ENCODE data around the gene SLC38A10. TPM values are rescaled to one million over a fixed set of nuclear protein-coding genes. Genes with fewer than 3 reads are reported as not detected.

SLC38A10 gene
- total and polyA plus RNA-seq, 2 of the 13 experiments (the other 11 are each of a cell fraction or from before 2014, with no cell fraction given) = 23.4 to 55.8 TPM

DNA sequence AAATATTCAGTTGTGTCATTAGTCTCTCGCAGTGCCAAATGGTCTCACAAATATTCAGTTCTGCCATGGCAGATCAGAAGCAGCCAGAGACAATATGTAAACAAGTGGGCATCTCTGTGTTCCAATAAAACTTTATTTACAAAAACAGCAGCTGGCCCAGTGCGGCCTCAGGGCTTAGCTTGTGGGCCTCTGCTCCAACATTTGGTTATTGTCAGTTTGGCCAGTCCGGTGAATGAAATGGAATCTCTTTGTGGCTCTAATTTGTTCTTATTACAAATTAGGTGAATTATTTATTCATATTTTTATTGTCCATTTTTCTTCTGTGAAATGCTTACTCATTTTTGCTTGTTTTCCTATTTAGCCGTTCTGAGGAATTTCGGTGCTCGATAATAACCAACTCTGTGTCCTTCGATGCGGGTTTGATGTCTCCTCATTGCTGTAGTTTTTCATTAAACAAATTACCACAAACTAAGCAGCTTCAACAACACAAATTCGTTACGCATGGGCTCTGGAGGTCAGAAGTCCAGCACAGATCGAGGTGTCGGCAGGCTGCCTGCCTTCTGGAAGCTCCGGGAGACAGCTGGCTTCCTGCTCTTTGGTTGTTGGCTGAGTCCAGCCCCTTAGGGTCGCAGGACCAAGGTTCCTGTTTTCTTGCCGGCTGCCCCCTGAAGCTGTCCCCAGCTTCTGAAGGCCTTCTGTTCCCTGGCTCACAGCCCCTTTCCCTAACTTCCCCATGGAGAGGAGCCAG lies 4.1 kb upstream of the SLC38A10 start (continued):
- TF ChIP-seq RARA (CRISPR knock-in tag; IDR thresholded peaks at IDR 0.05) = peak; percentile 34; the same call in 1 of the 2 replicates
- no peak for TF ChIP-seq ZNF121 (CRISPR knock-in tag; IDR thresholded peaks at IDR 0.05)
- TF ChIP-seq, protein P1, sequence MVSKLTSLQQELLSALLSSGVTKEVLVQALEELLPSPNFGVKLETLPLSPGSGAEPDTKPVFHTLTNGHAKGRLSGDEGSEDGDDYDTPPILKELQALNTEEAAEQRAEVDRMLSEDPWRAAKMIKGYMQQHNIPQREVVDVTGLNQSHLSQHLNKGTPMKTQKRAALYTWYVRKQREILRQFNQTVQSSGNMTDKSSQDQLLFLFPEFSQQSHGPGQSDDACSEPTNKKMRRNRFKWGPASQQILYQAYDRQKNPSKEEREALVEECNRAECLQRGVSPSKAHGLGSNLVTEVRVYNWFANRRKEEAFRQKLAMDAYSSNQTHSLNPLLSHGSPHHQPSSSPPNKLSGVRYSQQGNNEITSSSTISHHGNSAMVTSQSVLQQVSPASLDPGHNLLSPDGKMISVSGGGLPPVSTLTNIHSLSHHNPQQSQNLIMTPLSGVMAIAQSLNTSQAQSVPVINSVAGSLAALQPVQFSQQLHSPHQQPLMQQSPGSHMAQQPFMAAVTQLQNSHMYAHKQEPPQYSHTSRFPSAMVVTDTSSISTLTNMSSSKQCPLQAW (CRISPR knock-in tag; IDR thresholded peaks at IDR 0.05) = 0 out of 2 replicates have a peak, but pooled peaks have one; percentile 16
- peak; percentile 35; the same call in 1 of the 2 replicates for TF ChIP-seq SAP130 (CRISPR knock-in tag; IDR thresholded peaks at IDR 0.05; ENCODE audit: low read depth)
- TF ChIP-seq SALL1 (CRISPR knock-in tag; IDR thresholded peaks at IDR 0.05) = peak; percentile 39
- TF ChIP-seq ZNF616 (CRISPR knock-in tag; IDR thresholded peaks at IDR 0.05; ENCODE audit: low read depth) = no peak
- no peak for TF ChIP-seq GTF2F1 (IDR thresholded peaks at IDR 0.05; ENCODE audit: low read length)
- no peak for TF ChIP-seq ZNF367 (CRISPR knock-in tag; IDR thresholded peaks at IDR 0.05; ENCODE audit: borderline replicate concordance)
- TF ChIP-seq ZNF816 (CRISPR knock-in tag; IDR thresholded peaks at IDR 0.05; ENCODE audit: borderline replicate concordance) = no peak
- TF ChIP-seq MAFF (IDR thresholded peaks at IDR 0.05; ENCODE audit: low read depth, low read length) = no peak
- TF ChIP-seq GPN1 (CRISPR knock-in tag; IDR thresholded peaks at IDR 0.05; ENCODE audit: borderline replicate concordance) = no peak
- TF ChIP-seq CBFB (CRISPR knock-in tag; IDR thresholded peaks at IDR 0.05) = no peak
- no peak for TF ChIP-seq ZNF317 (CRISPR knock-in tag; IDR thresholded peaks at IDR 0.05)
- TF ChIP-seq ZNF549 (CRISPR knock-in tag; IDR thresholded peaks at IDR 0.05) = no peak
- no peak for TF ChIP-seq CENPBD1 (CRISPR knock-in tag; IDR thresholded peaks at IDR 0.05; ENCODE audit: borderline replicate concordance, low read depth)
- TF ChIP-seq ZNF274 (CRISPR knock-in tag; IDR thresholded peaks at IDR 0.05) = peak; percentile 17; the same call in 1 of the 2 replicates
- no peak for TF ChIP-seq MXD4 (CRISPR knock-in tag; IDR thresholded peaks at IDR 0.05)
- TF ChIP-seq GZF1 (CRISPR knock-in tag; IDR thresholded peaks at IDR 0.05) = no peak
- TF ChIP-seq SOX6 (IDR thresholded peaks at IDR 0.05) = no peak
- TF ChIP-seq SOX6 (CRISPR knock-in tag; IDR thresholded peaks at IDR 0.05) = no peak
- no peak for TF ChIP-seq SIN3A (IDR thresholded peaks at IDR 0.05; ENCODE audit: borderline replicate concordance, low read depth, low read length)
- no peak for TF ChIP-seq MTF2 (CRISPR knock-in tag; IDR thresholded peaks at IDR 0.05; ENCODE audit: borderline replicate concordance)
- TF ChIP-seq PLSCR1 (CRISPR knock-in tag; IDR thresholded peaks at IDR 0.05; ENCODE audit: borderline replicate concordance) = no peak

All from HepG2 (cell line).